GM18870 (cell line): Measurements from ENCODE around the gene ATP5ME.
"Not testable (repeated sequence)": the region's sequence is repeated elsewhere in the genome, so short reads cannot be mapped to it uniquely, and the experiment has no call there.

Source experiments
- ATAC-seq: cut with Tn5 transposase; IDR thresholded peaks from one replicate; pipeline ENCODE4 v1.9.1; 2021; ENCODE audit warnings: moderate library complexity; ENCODE audit not compliant: unreplicated experiment

ATP5ME gene, protein sequence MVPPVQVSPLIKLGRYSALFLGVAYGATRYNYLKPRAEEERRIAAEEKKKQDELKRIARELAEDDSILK

DNA sequence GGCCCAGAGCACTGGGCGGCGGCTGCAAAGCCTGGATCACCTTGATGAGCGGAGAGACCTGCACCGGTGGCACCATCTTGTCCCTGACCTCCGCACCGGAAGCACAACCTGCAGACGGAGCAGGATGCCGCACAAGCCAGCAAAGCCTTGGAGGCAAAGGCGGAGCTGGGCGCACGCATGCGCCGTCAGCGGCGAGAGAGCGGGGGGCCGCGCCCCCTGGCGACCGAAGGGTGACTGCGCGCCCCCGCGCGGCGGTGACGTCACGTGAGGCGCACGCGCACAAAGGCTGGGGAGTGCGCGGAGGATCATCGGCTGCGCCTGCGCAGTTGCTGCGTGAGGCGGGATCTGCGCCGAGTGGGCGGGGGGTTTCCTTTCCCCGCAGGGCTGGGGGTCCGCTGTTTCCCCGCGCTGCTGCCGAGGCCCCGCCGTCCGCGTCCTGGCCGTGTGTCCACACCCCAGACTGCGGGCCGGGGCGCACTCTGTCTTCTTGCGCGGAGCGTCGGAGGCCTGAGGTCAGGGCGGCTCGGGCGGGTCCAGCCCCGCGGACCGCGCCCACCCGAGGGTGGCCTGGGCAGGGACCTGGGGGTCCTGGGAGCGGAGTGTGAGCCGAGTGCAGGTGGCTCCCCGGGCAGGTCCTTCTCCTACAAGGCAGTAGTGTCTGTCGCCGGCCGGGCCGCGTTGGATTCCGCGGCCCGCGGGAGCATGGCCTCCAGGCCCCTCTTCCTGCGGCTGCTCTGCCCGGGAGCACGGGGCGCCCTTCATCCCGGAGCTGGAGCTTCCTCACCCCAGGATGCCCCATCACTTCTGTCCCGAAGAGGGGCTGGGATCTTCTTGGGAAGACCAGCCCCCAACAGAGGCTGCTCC lies at the start of gene ATP5ME, which contains the start of gene MYL5:
Gene ATP5ME (minus strand): TSS at position 105 of the 864 bp plus-strand sequence. CDS start 29 bp downstream, at position 76.
Gene MYL5 (plus strand): TSS at position 371 of the 864 bp plus-strand sequence. CDS start 3,485 bp downstream, outside the sequence.
- ATAC-seq, result peak; percentile 74

DNA sequence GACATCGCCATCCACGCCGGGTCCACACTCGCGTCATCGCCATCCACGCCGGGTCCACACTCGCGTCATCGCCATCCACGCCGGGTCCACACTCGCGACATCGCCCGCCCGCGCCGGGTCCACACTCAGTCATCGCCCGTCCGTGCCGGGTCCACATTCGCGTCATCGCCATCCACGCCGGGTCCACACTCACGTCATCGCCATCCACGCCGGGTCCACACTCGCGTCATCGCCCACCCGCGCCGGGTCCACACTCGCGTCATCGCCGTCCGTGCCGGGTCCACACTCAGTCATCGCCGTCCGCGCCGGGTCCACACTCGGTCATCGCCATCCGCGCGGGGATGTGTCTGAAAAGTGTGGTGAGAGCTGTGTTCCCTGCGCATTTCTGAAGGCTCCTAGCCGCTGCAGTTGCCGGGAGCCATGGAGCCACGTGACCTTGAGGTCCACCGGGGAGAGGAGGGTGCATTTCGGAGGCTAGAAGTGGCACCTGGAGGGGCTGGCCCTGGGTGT lies 48.8 kb upstream of the ATP5ME start:
- ATAC-seq, result no peak

DNA sequence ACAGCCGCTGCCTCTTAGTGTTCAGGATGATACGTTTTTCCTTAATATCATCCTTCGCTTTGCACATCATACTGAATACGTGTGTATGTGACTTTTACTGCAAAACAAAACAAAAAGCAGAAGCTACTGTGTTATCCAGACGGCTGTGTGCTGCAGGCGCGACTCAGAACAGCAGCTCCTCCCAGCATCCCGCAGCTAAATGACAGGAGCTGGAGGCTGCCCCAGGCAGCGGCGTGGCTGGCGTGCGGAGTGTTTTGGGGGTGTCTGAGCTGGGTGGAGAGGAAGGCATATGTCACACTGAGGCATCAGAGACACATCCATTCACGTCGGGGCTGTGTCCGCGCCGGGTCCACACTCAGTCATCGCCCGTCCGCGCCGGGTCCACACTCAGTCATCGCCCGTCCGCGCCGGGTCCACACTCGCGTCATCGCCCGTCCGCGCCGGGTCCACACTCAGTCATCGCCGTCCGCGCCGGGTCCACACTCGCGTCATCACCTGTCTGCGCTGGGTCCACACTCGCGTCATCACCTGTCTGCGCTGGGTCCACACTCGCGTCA lies 48.2 kb upstream of the ATP5ME start:
- ATAC-seq, result no peak

DNA sequence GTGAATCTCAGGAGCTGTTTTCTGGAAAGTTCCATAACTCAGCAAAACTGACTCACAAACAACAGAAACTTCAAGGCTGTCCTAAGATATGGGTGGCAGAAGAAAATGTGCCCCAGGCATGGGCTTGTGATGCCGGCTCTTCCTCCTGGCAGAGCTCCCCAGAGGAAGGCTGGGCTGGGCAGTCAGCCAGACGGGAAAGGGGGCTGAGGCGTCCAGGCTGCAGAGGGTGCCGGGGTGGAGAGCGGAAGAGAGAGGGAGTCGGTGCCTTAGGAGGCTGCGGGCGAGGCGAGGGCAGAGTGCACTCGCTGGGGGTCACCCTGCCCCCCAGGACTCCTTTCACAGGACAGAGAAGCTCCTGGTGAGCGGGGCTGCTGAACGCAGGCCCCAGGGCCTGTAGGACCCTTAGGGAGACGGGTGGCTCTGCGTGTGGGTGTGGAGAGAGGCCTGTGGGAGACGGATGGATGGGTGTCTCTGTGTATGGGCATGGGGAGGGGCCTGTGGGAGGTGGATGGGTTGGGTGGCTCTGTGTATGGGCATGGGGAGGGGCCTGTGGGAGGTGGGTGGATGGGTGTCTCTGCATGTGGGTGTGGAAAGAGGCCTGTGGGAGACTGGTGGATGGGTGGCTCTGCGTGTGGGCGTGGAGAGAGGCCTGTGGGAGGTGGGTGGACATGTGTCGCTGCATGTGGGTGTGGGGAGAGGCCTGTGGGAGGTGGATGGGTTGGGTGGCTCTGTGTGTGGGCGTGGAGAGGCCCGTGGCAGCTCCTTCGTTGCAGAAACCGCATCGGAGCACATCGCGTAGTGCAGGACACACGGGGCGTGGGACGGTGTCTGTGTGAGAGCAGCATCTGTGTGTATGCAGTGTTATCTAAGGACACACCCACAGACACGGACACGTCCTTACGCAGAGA lies 47.4 kb upstream of the ATP5ME start:
- ATAC-seq, result no peak

DNA sequence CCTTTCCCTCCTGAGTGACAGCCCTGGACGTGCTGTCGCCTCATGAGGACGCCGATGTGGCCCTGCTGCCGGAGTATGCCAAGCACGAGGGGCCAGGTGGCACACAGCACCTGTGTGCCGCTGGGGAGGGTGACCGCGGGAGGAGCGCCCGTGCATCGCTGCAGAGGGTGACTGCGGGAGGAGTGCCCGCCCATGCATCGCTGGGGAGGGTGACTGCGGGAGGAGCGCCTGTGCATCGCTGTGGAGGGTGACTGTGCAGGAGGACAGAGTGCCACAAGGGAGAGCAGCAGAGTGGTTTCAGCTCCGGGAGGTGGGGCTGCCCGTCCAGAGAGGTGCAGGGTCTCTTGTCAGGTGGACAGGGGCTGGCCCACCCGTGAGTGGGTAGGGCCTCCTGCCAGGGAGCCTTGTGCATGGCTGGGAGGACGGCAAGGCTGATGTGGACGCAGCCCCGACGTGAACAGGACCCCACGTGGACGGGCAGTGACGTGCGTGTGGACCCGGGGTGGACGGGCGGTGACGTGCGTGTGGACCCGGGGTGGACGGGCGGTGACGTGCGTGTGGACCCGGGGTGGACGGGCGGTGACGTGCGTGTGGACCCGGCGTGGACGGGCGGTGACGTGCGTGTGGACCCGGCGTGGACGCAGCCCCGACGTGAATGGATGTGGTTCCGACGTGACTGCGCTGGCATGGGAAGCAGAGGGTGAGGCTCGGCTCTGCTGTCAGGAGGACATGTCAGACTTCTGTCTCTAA lies 46.2 kb upstream of the ATP5ME start:
- ATAC-seq, result no peak

DNA sequence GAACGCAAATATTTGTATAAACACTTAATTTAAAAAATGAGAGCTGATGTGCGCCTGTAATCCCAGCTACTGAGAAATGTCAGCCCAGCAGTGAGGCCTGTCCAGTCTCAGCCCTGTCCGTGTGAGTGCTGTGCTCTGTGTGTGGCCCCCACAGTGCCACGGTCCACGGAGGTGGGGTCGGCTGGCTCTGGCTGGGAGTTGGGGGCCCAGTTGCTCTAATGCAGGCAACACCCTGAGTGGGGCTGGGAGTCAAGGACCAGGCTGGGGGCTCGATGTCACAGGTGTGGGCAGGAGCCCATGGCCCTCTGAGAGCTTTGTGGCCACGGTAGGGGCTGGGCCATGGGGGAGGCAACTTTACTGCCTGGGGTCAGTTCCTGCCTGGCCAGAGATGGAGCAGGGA lies 44.4 kb upstream of the ATP5ME start:
- ATAC-seq, result no peak

DNA sequence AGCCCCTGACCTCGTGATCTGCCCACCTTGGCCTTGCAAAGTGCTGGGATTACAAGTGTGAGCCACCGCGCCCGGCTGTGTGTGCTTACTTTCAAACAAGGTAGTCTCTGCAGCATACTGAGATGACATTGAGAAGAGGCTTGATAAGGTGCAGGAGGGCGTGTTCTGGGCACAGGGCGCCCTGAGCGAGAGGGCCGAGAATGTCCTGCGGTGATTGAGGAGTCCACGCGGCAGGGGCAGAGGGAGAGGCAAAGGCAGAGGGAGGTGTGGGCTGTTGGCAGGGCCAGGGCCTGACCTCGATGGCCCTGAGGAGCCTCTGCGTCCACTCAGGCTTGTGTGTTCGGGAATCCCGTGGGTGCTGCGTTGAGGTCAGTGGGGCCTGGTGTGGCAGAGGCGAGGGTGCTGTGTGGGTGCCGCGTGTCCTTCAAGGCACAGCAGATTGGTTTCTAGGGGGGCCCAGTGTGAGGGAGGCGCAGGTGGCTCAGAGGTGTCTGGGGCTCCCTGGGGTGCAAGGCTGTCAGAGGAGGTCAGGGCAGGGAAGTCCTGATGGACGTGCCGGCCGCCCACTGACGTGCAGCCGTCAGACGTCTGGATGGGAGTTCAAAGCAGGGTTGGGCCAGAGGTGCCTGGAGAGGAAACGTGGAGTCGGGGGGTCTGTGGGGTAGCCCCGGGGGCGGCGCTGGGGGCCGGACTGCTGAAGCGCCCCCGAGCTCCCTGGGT lies 43.7 kb upstream of the ATP5ME start:
- ATAC-seq, result no peak

DNA sequence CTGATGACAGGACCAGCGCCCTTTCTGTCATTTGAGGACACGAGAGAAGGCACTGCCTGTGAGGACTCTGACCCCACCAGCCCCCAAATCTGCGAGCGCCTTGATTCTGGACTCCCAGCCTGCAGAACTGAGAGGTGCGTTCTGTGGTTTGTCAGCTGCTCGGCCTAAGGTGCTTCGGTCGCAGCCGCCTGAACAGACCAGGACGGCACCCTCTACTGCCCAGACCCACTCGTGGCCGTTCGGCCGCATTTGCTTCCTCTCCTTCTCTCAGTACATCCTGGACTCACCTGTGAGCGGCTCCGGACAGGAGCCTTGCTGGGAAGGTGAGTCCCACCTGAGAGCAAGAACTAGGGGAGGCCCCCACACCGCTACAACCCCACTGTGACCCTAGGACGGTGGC lies 40.0 kb upstream of the ATP5ME start:
- ATAC-seq, result no peak

DNA sequence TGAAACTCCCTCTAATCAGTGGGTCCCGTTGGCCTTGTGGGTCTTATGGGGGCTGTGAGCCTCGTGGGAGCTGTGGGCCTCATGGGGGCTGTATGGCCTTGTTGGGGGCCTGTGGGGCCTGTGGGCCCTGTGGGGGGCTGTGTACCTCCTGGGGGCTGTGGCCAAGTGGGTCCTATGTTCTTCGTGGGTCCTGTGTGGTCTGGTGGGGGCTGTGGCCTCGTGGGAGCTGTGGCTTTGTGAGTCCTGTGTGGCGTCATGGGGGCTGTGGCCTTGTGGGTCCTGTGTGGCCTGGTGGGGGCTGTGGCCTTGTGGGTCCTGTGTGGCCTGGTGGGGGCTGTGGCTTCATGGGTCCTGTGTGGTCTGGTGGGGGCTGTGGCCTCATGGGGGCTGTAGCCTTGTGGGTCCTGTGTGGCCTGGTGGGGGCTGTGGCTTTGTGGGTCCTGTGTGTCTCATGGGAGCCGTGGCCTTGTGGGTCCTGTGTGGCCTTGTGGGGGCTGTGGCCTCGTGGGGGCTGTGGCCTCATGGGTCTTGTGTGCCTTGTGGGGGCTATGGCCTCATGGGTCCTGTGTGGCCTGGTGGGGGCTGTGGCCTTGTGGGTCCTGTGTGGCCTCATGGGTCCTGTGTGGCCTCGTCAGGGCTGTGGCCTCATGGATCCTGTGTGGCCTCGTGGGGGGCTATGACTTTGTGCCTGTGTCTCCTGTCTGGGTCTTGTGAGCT lies 39.0 kb upstream of the ATP5ME start:
- ATAC-seq, result no peak

DNA sequence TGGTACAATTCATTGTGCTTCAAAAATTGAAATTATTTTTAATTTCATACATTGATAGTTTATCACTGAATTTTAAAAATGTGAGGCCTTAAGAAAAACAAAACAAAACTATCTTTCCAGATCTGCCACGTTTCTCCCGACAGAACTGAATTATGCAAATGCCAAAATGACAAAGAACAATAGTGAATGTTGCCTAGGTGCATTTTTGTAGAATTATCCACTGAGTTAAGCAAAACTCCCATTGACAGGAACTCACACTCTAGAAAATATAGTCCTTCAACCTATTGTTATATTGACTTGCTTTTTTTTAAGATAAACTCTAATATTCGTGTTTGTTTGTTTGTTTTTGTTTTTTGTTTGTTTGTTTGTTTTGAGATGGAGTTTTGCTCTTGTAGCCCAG lies 38.0 kb upstream of the ATP5ME start:
- no peak for ATAC-seq

DNA sequence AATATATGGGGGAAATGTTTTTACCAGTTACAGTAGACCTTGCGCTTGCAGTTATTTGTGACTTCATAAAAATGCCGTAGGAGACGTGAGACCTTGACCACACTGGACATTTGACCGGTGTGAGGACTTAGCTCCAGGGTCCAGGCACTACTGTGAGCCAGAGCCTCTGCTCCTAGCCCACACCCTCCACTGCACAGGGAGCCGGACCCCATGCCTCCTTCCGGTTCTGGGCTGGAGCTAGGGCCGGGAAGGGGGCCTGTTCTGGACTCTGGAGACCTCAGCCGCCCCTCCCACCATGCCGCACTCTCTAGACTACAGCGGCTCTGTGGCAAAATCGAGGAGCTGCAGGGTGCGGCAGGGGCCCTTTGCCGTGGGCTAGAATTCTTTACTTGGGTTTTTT lies 36.8 kb upstream of the ATP5ME start:
- ATAC-seq, result no peak

DNA sequence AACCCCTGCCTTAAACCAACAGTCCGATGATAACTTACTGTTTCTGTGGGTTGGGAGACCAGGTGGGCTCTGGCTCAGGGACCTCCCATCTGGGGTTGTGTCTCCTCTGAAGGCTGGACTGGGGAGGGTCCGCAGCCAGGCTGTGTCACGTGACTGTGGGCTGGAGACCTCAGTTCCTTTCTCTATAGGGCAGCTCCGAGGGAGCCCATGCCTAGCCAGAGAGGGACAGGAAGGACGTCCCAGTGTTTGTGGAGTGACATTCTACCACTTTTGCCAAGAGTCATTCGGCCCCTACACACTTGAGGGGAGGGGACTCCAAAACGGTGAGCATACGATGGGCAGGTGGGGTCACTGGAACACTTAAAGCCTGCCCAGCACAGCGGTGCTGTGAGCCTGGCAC lies 36.0 kb upstream of the ATP5ME start:
- no peak for ATAC-seq

DNA sequence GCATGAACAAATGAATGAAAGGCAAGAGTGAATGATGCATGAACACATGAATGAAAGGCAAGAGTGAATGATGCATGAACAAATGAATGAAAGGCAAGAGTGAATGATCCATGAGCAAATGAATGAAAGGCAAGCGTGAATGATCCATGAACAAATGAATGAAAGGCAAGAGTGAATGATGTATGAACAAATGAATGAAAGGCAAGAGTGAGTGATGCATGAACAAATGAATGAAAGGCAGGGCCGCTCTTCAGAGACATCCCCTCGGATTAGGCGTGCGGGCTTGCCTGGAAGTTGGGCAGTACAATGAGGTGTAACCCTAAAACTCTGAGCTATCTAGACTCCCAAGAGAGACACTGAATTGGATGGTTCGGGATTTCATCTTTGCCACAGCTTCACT lies 35.3 kb upstream of the ATP5ME start:
- no peak for ATAC-seq

DNA sequence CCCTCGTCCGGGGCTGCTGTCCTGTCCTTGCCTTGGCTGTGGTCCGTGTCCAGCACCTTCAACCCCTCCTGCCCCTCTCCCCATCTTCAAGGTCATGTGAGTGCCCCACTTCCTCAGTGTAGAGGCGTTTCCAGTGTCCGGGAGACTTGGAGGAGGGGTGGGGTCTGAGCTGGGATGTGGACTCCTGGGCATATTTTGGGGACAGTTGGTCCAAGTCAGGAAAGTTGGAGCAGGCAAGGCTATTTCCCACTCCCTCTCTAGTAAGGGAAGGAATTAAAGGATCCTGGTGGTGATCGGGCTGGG lies 34.5 kb upstream of the ATP5ME start:
- ATAC-seq, result no peak

DNA sequence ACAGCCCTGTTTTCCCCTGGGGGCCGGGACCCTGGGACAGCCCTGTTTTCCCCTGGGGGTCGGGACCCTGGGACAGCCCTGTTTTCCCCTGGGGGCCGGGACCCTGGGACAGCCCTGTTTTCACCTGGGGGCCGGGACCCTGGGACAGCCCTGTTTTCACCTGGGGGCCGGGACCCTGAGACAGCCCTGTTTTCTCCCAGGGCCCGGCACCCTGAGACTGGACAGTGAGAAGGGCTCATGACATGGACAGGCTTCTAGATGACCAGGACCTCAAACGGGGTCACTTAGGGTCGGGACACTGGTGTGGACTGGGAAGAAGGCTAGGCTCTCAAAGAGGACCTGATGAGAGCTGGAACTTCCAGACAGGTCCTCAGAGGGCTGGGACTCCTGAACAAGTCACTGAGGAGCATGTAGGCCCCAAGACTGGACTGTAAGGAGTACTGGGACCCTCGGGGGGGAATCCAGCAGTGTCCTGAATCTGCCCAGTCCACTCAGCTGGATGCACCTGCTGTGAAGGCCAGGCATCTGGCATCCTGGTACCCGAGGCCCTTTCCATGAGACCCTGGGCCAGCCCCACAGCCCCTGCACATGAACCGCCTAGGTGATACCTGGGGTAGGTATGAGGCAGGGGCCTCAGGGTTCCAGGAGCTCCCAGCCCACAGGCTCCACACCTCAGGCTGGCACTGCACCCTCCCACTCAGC lies 34.0 kb upstream of the ATP5ME start:
- ATAC-seq, result no peak

DNA sequence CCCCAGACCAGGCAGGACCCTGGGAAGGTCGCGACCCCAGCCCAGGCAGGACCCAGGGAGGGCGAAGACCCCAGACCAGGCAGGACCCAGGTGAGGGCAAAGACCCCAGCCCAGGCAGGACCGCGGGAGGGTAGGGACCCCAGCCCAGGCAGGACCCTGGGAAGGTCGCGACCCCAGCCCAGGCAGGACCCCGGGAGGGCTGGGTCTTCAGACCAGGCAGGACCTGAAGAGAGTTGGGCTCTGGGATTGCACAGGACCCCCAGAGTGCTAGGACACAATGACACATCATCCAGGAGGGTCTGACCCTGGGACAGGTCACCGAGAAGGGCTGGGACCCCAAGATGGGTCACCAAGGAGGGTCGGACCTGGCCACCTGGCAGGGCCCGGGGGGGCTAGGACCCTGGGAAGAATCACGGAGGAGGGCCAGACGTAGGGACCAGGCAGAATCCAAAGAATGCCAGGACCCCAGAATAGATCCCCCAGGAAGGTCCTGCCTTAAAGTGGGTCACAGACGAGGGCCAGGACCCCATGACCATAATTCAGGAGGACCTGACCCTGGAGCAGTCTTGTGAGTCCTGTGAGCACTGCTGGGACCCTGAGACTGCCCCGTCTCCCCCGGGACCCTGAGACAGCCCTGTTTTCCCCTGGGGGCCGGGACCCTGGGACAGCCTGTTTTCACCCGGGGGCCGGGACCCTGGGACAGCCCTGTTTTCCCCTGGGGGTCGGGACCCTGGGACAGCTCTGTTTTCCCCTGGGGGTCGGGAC lies 32.9 kb upstream of the ATP5ME start:
- ATAC-seq, result no peak

DNA sequence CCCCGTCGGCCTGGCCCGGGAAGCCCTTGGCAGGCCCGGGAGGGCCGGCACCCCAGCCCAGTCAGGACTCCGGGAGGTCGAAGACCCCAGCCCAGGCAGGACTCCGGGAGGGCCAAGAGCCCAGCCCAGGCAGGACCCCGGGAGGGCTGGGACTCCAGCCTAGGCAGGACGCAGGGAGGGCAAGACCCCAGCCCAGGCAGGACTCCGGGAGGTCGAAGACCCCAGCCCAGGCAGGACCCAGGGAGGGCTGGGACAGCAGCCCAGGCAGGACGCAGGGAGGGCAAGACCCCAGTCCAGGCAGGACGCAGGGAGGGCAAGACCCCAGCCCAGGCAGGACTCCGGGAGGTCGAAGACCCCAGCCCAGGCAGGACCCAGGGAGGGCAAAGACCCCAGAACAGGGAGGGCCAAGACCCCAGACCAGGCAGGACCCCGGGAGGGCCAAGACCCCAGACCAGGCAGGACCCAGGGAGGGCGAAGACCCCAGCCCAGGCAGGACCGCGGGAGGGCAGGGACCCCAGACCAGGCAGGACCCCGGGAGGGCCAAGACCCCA lies 32.1 kb upstream of the ATP5ME start:
- not testable (repeated sequence) for ATAC-seq
